Islet precursor cell (in vitro differentiated cells): ENCODE measurements around the gene CAPN5.
A peak's percentile ranks its signal among the peaks of the same experiment; 100 is the strongest.
"Not testable (repeated sequence)": the region's sequence is repeated elsewhere in the genome, so short reads cannot be mapped to it uniquely, and the experiment has no call there.

Experiments used
- DNase-seq: peaks from one replicate; pipeline ENCODE4 v3.0.0-alpha.2; 2018

Gene CAPN5

DNA sequence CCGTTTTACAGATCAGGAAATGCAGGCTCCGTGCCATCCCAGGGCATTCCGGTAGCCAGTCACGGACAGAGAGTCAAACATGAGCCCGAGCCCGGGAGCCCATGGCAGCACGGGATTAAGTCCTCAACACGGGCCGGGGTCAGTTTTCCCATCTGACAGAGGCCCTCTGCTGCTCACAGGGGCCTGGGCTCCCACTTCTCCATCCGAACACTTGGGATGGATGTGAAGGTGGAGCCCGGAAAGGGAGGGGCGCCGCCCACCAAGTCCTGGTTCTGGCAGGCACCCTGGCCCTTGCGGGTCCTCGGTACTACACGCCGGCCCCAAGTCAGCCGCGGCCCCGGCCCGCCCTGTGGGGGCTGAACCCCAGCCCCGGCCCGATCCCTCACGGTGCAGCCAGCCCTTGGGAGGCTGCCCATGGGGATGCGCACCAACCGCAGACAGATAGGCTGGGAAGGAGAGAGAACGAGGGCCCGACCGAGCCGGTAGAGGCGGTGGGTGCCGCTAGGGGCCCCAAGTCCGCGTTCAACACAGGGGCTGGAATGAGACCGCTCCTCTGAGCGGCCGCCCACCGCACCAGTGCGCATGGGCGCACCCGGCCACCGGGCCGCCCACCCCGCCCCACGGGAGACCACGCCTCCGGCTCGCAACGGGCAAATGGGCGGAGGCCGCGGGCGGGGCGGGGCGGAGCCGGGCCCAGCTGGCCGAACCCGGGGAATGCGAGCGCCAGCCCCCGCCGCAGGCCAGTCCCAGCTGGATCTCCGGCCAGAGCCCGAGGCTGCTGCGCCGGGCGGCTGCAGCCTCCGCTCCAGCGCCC lies at the start of gene CAPN5:
Gene CAPN5, plus strand, starts transcription at position 743 of the 814 bp plus-strand sequence. CDS start 17,916 bp downstream, outside the sequence.
- peak; percentile 97 for DNase-seq

DNA sequence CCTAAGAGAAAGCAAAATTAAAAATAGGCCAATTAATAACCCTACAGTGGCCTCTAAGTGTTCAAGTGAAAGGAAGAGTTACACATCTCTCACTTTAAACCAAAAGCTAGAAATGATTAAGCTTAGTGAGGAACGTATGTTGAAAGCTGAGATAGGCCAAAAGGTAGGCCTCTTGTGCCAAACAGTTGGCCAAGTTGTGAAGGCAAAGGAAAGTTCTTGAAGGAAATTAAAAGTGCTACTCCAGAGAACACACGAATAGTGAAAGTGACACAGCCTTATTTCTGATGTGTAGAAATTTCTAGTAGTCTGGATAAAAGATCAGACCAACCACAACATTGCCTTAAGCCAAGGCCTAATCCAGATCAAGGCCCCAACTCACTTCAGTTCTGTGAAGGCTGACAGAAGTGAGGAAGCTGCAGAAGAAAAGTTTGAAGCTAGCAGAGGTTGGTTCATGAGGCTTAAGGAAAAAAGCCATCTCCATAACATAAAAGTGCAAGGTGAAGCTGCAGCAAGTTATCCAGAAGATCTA lies 48.3 kb upstream of the CAPN5 start:
- DNase-seq: not testable (repeated sequence)

DNA sequence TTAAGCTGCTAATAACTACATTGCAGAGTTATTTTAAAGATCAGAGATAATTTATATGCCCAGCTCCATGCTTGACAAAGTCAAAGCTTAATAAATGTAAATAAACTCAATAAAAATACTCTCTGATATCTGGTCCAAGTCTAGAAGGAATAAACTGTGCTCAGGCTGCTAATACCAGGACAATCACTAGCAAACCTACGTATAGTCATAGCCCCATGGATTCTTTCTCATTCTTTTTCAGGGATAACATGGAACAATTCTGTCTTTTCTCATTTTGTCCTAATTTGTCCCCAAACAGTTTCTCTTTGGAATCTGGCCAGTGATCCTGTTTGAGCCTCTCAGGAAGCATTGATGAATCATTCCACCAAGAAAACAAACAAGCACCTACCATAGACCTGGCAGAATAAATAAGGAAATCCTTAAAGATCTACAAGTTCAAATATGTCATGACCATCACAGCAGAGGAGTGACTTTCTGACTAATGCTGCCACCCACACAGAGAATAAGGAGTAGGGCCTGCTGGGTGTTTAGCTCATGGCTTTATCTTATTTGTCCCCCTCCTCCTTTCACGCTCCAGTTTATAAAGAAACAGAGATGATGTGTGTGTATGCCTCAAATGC lies 46.7 kb upstream of the CAPN5 start:
- no peak for DNase-seq

DNA sequence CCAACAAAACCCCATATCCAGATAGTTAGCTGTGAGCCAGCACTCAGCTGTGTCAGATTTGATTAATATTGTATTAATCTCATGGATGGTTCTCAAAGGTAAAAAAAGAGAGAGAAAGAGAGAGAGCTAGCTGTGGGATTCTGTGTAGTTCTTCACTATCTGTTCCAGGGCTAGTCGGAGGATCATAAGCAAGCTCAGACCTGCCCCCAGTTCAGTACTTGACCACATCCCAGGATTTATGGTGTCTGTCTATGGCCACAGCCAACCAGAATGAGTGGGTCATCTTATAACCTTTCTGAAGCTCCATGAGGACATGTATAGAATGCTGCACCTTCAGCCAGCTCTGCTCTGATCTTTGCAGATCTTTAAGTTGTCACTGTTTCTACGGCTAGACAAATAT lies 46.0 kb upstream of the CAPN5 start:
- DNase-seq: no peak

GRCh38 chr11:77024745-77025144 lies 42.0 kb upstream of the CAPN5 start:
- no peak for DNase-seq

GRCh38 chr11:77026221-77026620 lies 40.5 kb upstream of the CAPN5 start:
- DNase-seq: no peak

GRCh38 chr11:77026743-77027142 lies 40.0 kb upstream of the CAPN5 start:
- DNase-seq: no peak

- DNase-seq: no peak
Measured at GRCh38 chr11:77027275-77027674, 39.5 kb upstream of the CAPN5 start.

- DNase-seq: no peak
Measured at GRCh38 chr11:77029829-77030228, 36.9 kb upstream of the CAPN5 start.

DNA sequence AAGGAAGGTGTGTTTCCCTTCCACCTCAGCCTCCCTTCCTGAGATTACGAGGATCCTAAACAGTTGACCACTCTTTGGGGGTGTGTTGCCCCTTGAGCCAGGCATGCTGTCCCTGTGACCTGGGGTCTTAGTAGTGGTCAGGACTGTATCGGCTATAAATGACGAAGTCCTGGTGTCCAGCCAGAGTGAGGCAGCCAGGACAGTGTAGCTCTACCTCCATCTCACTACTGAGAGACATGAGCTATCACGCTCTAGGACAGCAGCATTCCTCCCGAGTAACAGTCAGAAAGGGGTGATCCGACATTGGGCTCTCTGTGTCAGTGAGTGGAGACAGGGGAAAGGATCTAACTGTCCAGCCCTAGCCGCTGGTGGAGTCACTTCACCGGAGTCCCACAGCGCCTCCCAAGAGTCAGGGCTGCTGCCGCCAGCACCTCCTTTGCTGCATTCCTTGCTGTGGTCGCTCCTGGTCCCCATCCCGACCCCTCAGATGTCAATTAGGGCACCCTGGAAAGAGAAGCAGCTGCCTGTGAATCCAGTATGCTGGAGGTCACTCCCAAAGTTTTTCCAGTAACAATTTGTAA lies 35.8 kb upstream of the CAPN5 start:
- peak; percentile 62 for DNase-seq

DNA sequence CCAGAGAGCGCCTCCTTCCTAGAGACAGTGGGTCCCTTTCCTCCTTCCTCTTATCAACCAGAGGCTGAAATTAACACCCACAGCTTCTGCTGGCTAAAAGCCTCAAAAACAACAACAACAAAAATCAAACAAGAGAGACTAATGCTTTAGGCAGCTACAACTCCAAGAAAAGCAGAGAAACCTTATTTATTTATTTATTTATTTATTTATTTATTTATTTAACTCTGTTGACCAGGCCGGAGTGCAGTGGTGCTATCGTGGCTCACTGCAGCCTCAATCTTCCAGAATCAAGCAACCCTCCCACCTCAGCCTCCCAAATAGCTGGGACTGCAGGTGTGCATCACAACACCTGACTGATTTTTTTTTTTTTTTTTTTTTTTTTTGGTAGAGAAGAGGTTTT lies 35.2 kb upstream of the CAPN5 start:
- DNase-seq: no peak

DNA sequence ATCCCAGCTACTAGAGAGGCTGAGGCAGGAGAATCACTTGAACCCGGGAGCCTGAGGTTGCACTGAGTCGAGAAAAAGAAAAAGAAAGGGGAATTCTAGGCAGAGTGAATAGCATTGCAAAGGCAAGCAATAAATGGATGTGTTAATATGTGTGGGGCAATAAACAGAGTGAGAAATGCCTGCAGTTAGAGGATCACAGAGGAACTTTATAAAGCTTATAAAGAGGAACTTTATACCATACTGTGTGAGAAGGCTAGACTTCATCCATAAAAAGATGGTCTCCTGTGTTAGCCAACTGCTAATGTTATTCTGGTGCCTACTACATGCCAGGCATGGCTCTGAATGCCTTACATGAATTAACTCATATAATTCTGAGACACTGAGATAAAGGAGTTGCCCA lies 31.7 kb upstream of the CAPN5 start:
- no peak for DNase-seq

GRCh38 chr11:77035580-77035979 lies 31.2 kb upstream of the CAPN5 start:
- no peak for DNase-seq

DNA sequence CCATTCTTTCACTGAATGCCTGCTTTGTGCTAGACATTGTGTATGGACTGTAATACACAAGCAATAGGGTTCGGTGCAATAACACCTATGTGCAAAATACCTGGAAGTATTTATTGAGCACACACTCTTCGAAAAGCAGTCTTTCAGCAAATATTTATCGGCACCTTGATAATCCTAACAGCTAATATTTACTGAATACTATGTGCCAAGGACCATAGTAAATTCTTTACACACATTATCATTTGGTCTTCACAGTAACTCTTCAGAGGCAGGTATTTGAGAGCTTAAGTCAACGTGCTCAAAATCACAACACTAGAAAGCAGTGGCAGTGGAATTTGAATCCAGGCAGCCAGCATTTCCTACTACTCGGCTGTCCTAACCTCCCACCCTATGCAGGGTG lies 30.4 kb upstream of the CAPN5 start:
- DNase-seq: no peak

GRCh38 chr11:77037057-77037456 lies 29.7 kb upstream of the CAPN5 start:
- DNase-seq: no peak

- no peak for DNase-seq
Measured at GRCh38 chr11:77038029-77038824, 28.5 kb upstream of the CAPN5 start.

- DNase-seq: no peak
Measured at GRCh38 chr11:77038825-77039326, 27.9 kb upstream of the CAPN5 start.

DNA sequence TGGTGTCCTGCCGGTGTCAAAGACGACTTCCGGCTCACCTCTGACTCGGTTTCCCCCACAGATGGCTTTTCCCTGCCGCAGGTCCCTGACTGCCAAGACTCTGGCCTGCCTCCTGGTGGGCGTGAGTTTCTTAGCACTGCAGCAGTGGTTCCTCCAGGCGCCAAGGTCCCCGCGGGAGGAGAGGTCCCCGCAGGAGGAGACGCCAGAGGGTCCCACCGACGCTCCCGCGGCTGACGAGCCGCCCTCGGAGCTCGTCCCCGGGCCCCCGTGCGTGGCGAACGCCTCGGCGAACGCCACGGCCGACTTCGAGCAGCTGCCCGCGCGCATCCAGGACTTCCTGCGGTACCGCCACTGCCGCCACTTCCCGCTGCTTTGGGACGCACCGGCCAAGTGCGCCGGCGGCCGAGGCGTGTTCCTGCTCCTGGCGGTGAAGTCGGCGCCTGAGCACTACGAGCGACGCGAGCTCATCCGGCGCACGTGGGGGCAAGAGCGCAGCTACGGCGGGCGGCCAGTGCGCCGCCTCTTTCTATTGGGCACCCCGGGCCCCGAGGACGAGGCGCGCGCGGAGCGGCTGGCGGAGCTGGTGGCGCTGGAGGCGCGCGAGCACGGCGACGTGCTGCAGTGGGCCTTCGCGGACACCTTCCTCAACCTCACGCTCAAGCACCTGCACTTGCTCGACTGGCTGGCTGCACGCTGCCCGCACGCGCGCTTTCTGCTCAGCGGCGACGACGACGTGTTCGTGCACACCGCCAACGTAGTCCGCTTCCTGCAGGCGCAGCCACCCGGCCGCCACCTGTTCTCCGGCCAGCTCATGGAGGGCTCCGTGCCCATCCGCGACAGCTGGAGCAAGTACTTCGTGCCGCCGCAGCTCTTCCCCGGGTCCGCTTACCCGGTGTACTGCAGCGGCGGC lies 27.0 kb upstream of the CAPN5 start:
- peak; percentile 70 for DNase-seq

DNA sequence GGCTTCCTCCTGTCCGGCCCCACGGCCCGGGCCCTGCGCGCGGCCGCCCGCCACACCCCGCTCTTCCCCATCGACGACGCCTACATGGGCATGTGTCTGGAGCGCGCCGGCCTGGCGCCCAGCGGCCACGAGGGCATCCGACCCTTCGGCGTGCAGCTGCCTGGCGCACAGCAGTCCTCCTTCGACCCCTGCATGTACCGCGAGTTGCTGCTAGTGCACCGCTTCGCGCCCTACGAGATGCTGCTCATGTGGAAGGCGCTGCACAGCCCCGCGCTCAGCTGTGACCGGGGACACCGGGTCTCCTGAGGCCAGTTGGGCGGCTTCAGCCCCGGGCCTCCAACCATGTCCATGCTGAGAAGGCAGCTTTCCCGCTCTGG lies 26.4 kb upstream of the CAPN5 start:
- no peak for DNase-seq

GRCh38 chr11:77040889-77041288 lies 25.9 kb upstream of the CAPN5 start:
- peak; percentile 50 for DNase-seq

GRCh38 chr11:77042111-77042726 lies 24.6 kb upstream of the CAPN5 start:
- DNase-seq: peak; percentile 41
